Posterior cingulate gyrus (tissue), 11 donors: ENCODE measurements around the gene UBR4.

ENCODE experiments used
- DNase-seq, 10 donors: peaks; one replicate each; pipeline versions ENCODE4 v3.0.0 to v3.0.0-alpha.2; 2020 to 2021; ENCODE audit warnings: mixed read lengths in 3 of 10
- intact Hi-C: fragments of 100-400 bp; cut with DNase I; formaldehyde crosslinking; loops from one replicate; pipeline ENCODE4 v1.15.1; 2023

The UBR4 gene

DNA sequence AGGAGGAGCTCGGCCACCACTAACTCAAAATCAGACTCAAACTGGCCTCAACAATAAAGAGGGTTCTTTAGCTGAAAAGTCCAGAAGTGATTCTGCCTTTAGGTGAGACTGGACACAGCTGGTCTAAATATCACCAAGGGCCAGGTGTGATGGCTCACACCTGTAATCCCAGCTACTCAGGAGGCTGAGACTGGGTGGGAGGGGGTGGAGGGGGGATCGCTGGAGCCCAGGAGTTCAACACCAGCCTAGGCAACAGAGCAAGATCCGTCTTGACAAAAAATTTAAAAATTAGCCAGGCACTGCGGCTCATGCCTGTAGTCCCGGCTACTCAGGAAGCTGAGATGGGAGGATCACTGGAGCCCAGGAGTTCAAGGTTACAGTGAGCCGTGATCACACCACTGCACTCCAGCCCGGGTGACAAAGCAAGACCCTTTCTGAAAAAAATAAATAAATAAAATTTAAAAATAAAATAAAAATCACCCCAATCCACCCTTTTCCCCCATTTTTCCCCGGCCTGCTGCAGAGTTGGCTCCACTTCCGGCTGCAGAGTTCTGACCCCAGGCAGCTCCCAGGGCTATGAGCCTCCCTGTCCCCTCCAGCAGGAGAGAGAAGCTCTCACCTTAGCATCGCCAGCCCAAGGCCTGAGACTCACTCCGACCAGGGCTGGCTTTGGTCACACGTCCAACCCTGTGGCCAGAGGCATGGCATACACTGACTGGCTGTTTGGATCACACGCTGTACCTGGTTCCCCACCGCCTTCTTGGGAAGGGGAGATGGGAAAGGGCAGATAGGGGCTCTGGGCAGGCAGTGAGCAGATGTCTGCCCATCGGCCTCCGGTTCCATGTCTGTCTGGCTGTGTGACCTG lies 166.3 kb downstream of the UBR4 start:
- peak in 3 of 10 donors; percentile 54 to 69 (median 68) for DNase-seq
- intact Hi-C loops = no loop called here

DNA sequence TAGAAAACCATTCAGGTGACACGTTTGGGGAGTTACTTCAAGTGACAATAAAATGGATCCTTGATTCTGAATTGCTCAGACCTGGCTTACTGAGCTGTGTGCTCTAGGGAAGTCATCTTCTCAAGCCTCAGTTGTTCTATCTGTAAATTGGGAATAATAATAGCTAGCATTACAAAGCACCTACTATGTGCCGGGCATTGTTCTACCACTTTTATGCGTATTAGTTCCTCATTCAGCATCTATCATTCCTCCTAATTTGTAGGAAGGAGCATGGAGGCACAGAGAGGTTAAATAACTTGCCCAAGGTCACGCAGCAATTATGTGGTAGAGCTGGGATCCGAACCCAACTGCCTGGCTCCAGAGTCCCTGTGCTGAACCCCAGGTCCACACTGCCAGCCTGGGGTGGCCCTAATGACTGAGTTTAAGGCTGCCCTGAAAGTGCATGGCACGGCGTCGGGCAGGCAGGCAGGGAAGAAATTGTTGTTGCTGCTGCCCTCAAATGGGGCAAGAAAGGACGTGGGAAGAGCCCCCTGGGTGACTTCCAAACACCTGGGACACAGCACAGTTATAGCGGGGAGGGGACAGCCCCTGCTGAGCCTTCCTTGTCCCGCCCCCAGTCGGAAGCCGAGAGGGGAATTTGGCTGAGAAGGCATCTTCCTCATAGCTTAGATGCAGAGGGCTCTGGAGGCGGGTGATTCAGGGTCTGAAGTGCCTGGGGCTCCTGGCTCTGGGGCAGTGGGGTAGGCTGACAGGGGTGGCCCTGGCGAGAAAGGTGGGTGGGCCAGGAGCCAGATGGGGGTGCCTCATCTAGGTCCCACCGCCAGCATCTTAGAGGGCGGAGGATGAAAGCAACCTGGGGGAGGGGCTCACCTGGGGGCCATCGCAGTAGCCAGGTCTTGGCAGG lies 167.1 kb downstream of the UBR4 start:
- DNase-seq = peak in 3 of 10 donors; percentile 25 to 77 (median 61)
- intact Hi-C loops = no loop called here

DNA sequence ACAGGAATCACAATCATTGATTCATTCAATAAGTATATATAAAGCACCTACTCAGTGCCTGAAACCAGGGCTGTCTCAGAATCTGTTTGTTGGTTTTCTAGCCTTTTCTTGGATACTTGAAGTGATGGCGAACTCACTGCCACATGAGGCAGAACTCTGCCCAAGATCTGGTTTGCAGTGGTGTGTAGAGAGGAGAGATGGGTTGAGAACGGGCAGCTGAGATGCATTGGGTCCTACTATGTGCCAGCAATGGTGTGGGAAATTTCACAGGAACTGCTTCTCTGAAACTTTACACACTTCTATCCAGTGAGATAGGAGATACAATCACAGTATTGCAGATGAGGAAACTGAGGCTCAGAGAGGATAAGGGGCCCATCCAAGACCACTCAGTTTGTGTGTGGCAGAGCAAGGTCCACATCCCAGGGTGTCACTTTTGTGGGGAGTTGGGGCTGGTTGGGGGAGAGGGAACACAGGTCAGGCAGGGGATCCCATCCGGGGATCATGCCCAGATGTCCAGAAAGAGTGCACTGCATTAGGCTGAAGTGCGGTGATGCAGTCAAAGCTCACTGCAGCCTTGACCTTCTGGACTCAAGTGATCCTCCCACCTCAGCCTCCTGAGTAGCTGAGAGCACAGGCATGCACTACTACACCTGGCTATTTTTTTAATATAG lies 169.9 kb downstream of the UBR4 start:
- intact Hi-C loops = no loop called here
- peak in 2 of 10 donors; percentile 14 to 25 for DNase-seq

DNA sequence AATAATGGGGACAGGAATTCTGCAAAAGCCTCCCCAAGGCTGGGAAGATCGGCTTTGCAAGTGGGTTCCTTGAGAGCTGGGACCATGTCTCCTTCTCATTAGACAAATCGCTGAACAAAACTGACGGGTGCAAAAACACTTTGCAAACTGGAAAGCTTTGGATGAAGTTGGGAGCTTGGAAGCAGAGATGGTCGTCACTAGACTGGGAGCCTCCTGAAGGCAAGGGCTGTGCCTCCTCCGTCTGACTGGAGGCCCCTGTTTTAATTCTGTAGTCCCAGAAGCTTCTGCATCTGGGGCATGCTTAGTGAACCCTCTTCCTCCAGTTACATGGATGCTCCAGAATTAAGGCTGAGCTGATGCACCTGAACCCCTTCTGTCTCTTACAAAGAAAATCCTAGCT lies 171.3 kb downstream of the UBR4 start:
- intact Hi-C loops = no loop called here

DNA sequence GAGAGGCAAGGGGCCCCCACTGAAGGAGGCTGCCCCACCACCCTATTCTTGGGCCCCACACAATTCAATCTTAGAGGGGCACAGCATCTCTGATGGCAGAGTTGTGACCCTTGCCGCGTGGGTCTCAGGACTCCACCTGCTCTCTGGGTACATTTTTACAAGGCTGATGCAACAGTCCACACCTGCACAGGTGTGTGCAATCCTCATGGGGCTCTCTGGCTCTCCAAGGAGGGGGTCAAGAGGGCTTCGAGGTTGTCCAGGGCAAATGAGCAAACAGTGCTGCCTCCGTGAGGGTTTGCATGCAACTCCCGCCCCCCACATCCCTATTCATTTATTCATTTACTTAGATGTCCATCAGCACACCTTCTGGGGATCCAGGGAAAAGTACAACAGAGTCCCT lies 172.0 kb downstream of the UBR4 start:
- peak in 3 of 10 donors; percentile 1 to 26 (median 6) for DNase-seq
- intact Hi-C loops = no loop called here

More for the DNA sequence above, 171.3 kb downstream of the UBR4 start:
- DNase-seq = peak in 2 of 10 donors; percentile 2 to 22

DNA sequence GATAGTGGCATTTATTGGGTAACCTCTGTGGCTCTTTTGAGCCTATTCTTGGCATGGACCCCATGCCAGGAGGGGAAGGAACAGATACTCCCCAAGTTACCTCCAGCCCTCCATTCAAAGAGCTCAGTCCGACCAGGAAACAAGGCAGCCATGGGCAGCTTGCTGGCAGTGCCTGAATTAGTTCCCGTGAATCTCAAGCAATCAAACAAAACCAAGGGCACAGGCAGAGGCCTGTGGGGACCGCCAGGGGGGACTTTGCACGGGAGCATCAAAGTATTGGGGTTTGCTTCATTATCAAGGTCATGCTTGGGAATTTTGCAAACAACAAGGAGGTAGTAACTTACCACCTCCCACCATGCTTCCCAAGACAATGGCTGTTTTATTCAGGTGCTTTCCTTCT lies 172.4 kb downstream of the UBR4 start:
- intact Hi-C loops = no loop called here
- DNase-seq = peak in 2 of 10 donors; percentile 17 to 22

DNA sequence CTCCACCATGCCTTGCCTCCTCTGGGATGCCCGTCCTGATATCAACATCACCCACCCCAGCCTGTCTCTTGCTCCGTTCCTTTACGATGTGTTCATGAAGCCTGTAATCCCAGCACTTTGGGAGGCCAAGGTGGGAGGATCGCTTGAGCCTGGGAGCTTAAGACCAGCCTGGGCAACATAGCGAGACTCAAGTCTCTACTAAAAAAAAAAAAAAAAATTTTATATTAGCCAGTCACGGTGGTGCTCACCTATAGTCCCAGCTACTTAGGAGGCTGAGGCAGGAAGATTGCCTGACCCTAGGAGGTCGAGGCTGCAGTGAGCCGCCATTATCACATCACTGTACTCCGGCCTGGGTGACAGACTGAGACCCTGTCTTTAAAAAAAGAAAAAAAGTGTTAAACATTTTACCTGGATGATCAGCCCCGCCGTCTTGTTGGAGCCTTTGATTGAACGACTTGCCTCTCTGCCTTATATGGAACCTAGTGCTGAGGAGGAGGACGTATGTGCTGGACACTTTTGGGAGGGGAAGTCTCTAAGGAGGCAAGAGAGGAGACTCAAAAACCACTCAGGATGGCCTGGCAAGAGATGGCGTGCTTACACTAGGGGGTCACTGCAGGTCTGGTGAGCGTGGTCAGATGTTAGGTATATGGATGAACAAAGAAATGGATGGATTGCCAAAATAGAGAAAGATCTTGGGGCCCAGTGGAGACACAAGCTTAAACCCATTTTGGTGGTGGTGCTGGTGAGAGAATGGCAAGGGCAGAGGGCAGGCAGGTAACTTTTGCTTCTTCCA lies 173.1 kb downstream of the UBR4 start:
- intact Hi-C loops = no loop called here
- peak in 2 of 10 donors; percentile 8 to 17 for DNase-seq

DNA sequence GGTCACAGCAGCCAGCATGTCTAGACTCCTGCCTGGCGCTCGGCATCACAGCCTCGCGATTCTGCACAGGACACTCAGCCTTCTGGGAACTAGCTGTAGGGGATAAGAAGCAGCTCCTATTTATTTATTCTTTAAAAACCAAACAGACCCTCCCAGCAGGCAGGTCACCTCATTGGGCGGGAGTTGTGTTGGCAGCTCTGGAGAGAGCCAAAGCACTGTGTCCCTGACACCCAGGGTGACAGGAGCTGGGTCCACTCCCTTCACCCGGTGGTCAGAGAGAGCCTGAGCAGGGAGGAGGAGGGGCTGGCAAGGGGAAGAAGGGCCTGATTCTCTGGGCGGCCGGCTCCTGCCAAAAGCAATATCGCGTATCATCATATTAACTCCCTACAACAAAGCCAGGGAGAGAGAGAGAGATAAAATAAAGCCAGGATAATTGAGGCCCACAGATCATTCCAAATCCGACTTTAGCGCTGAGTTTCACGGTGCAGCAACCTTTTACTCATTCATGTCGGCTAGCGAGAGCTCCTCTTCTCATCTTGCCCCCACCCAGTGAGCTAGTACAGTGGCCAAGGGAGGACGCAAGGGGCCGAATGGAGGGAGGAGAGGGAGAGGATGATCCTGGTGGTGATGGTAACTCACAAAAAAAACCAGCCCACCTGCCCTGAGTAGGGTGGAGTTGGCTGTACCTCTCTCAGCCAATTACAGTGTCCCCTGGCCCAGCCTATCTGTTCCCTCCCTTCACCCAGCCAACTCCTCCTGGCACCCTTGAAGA lies 173.8 kb downstream of the UBR4 start:
- intact Hi-C loops = no loop called here
- DNase-seq = peak in 1 of 10 donors; percentile 59

DNA sequence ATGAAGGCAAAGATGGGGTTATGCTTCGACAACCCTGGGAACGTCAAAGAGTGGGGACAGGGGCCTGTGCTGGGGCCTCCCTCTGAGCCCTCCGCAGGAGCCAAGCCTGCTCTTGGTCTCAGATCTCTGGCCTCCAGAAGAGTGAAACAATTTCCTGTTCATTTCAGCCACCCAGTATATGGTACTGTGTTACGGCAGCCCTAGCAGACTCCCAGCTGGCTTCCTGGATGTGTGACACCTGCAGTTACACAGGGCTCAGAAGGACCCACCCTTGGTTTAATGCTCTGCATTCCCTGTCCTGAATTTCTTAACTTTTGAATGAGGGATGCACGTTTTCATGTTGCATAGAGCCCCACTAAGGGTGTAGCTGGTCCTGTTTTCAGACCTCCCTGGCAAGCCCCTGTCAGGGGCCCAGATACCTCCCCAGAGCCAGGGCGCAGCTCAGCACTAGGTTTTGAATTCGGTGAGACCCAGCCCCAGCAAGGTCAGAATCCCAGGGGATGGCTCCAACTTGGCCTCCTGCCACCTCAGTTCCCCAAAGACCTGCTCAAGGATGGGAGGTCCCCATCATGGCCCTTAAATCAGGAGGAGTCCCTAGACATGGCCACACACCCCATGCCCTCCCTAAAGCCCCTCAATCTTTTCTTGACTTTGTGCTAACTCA lies 174.6 kb downstream of the UBR4 start:
- intact Hi-C loops = no loop called here
- peak in 3 of 10 donors; percentile 17 to 61 (median 42) for DNase-seq

DNA sequence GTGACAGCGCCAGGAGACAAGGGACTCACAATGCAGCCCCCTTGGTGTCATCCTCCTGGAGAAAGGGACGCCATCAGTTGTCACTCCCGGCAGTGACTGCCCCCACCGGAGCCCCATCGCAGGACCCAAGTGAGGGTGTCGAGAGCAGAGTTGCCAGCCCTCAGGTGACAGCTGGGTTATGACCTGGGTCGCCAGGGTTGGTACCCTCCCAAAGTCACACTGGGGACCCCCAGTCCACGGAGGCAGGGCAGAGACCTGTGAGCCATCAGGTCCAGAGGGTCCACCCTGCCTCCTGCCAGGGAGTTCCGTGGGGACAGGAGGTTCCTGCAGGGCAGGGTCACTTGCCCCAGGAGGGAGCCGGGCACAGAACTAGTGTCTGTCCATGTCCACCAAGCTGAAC lies 175.3 kb downstream of the UBR4 start:
- DNase-seq = peak in 1 of 10 donors; percentile 73

DNA sequence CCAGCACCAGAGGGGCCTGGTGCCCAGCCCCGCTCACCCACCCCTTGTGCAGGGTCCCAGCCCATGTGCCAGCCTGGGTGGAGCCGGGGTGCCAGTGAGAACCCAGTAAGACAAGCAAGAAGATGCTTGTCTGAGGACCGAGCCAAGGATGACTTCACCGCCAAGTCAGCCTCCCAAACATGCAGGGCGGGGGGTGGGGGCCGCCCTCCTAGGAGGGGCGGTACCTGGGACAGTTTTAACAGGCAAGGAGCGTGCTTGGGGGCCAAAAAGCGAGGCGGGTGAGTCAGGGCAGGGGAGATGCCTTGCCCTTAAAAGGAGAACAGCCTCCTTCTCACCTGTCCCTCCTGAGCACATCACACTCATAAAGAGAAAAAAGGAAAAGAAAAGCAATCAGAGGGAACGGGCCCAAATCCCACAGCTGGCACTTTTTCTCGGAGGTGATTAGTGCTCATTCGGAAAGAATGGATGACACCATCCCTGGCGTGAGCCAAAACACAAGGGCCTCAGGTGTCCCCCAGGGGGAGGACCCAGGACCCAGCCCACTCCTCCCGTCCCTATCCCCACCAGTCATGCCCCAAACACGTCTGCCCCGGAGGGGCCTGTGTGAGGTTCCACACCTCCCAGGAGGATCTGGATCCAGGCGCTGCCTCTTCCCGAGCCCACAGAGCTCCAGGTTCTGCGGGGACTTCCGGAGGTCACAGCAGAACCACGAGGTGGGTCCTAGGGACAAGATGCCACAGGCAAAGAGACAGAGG lies 176.0 kb downstream of the UBR4 start:
- intact Hi-C loops = no loop called here
- DNase-seq = peak in 1 of 10 donors; percentile 74

More for the DNA sequence above, 175.3 kb downstream of the UBR4 start:
- intact Hi-C loops = no loop called here

DNA sequence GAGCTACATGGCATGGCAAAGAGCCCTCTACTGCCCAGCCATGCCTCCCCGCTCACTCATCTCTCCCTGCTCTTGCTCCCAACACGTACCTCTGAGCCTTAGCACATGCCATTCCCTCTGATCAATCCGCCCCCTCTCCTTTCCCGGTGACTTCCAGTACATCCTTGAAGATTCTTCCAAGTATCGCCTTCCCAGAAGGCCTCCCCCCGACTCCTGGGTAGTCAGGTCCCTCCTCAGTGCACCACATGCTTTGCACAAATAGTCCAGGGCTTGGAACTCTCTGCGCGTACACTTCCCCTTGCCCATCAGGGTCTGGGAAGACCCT lies 176.6 kb downstream of the UBR4 start:
- intact Hi-C loops = no loop called here
- DNase-seq = no peak

DNA sequence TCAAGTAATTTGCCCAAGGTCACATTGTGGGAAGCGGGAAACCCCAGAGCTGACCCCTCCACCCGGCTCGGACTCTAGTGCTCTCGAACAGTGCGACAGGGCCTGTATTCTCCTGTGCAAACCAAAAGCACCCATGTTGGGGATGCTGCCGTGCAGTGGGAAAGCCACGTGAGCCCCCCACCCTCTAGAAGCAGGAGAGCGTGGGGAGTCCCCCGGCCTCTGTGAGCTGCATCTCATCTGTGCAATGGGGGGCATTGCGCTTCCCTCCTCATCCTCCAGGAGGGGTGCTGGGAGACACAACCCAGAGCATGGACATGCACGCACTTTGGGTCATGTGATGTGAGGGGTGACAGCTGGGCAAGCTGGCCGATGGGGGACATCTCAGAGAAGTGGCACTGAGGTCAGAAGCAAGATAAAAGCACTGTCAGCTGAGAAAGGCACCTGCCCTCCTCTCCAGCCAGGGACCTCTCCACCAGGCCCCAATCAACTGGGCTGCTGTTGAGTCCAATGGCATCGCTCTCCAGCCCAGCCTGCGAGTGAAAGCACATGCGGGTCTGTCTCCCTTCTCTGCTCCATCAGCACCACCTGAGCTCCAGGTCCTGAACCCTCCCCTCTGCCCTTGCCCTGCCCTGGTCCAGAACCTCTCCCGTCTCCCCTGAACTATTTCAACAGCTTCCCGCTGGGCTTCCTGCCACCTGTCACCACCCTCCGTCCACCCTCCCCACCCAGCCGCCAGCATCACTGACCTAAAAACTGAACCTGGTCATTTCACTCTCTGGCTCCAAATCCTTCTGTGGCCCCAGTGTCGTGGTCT lies 177.2 kb downstream of the UBR4 start:
- peak in 1 of 10 donors; percentile 72 for DNase-seq
- intact Hi-C loops = no loop called here

DNA sequence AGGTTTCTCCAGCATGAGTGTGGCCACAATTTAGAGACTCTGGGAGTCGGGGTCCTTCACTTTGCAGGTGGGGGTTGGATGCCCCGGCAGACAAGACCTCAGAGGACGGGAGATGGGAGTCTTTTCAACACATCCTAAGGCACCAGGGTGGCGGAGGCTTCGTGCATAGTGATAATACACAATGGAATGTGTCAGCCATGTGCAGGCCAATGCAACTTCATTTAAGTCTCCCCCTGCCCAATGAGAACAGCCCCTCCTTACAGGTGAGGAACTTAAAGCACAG lies 177.7 kb downstream of the UBR4 start:
- intact Hi-C loops = no loop called here
- DNase-seq = peak in 1 of 10 donors; percentile 48

DNA sequence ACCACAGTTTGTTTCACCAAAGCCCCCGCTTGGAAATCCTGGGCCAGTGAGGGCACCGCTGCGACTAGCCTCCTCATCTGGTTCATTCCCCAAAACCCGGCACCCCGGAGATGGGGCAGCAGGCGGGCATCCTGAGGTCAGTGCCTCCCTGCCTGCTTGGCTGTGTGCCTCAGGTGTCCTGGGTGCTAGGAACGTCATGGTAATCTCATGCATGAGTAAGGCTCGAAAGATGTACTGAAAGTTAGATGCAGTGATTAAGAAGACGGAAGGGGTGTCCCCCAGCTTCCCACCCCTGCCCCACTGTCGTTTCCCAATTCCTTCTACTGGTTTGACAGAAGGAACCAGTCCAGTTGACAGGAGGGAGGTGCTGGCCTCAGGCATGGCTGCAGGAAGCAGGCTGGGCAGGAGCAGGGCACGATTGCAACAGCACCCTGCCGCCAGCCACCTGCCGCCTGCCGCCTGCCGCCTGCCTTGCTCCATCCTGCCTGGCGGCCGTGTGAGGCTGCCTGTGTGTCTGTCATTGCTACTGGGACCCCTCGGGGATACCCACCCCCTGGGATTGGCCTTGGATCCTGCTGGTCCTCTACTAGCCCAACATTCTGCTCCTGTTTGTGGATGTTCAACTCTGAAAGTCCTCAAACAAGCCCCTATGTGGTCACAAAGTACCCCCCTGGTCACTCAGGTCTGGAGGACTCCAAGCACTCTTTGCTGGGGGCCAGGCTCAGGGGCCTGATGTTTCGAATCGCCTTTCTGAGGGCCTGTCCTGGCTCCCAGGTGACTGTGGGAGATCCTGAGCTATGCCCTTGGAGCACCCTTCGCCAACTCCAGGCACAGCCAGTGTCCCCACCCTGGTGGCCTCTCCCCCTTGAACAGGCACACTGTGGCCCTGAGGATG lies 180.6 kb downstream of the UBR4 start:
- intact Hi-C loops = no loop called here
- DNase-seq = peak in 1 of 10 donors; percentile 66

DNA sequence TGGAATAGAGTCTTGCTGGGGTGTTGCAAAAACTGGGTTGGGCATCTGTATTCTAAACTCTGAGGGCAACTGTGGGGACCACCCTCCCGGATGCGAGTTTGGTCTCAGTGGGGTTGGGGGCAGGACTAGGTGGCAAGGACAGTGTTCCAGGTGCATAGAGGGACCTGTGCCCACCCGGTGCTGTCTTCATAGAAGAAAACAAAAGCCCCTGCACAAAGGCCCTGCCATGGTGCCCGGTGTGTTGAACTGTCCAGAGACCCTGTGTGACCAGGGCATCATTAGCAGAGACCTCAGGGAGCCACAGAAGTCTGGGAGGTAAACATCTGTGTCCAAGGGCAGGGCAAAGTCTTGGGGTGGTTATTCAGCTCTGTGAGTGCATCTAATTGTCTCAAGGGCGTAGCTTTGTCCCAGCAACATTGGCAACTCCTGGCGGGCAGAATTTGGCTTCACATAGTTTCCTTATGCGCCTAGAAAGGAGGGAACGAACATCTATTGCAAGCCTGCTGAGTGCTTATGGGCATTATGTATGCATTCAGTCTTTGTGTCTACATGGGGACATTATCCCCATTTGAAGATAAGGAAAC lies 181.4 kb downstream of the UBR4 start:
- intact Hi-C loops = no loop called here
- DNase-seq = peak in 1 of 10 donors; percentile 21
